Esophagus (tissue), 2 donors: ENCODE data around the gene FBXO31. TPM values are rescaled to one million over a fixed set of nuclear protein-coding genes. Genes with fewer than 3 reads are reported as not detected.

Experiments used
- H3K27ac ChIP-seq, 2 donors: one replicate each; pipeline ENCODE4 v1.5.1; 2013; ENCODE audit warnings: low read depth in 2 of 2, mild to moderate bottlenecking in 2 of 2, inconsistent platforms in 1 of 2, low read length in 1 of 2, moderate library complexity in 1 of 2
- H3K27me3 ChIP-seq, 2 donors: one replicate each; pipeline ENCODE4 v1.6.1; 2013; ENCODE audit warnings: low read length in 2 of 2, control low read depth in 1 of 2, mild to moderate bottlenecking in 1 of 2; ENCODE audit not compliant: insufficient read depth in 2 of 2, control insufficient read depth in 1 of 2
- H3K36me3 ChIP-seq, 2 donors: one replicate each; pipeline ENCODE4 v1.6.1; 2013; ENCODE audit warnings: low read length in 1 of 2; ENCODE audit not compliant: control insufficient read depth in 2 of 2, insufficient read depth in 2 of 2
- H3K4me1 ChIP-seq, 2 donors: one replicate each; pipeline ENCODE4 v1.6.1; 2013; ENCODE audit warnings: low read length in 1 of 2; ENCODE audit not compliant: control insufficient read depth in 2 of 2, insufficient read depth in 2 of 2
- H3K4me3 ChIP-seq, 2 donors: one replicate each; pipeline ENCODE4 v1.5.1; 2013; ENCODE audit warnings: low read length in 2 of 2, mild to moderate bottlenecking in 2 of 2, low read depth in 1 of 2, moderate library complexity in 1 of 2
- H3K9me3 ChIP-seq, 2 donors: one replicate each; pipeline ENCODE4 v1.6.1; 2013; ENCODE audit warnings: mild to moderate bottlenecking in 2 of 2, low read depth in 1 of 2, low read length in 1 of 2, moderate library complexity in 1 of 2; ENCODE audit not compliant: control insufficient read depth in 2 of 2, insufficient read depth in 1 of 2
- WGBS, 2 donors: extraction: QIAGEN DNeasy Blood & Tissue Kit; methylation state at CpG; one replicate each; pipeline ENCODE4 v1.1.7; 2013; 5-methylcytosine and 5-hydroxymethylcytosine counted together
- polyA plus RNA-seq, 2 donors: library from polyadenylated mRNA; stranded (reverse); fragments of 200-250 nt; gene quantifications; one replicate each; pipeline ENCODE4 v1.2.3, GENCODE V29; 2013
- donor health status: healthy with polysubstance abuse.
- donor health status: Bipolar disorder and iron deficiency.

Gene FBXO31
- polyA plus RNA-seq, 2 donors: 10.4 to 12.5 TPM

DNA sequence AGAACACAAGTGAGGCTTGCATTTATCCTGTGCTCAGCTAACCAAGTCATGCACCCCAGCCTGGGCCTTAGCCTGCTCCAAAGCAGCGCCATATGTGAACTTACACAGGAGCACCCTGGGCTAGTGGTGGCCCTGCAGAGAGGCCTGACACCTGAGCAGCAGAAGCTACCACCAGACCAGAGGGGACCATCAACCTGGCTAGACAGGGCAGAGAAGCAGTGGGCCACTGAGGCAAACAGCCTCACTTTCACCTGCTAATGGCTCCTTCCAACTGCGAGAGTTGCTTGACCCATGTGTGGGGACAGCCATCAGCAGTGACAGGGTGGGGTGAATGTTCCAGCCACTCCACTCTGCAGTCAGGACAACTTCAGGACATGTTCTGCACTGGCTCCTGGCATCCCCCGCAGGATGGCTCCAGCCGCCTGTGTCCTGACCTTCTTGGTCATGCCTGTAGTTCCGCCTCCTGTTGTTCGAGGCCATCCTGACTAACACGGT, 63.5 kb downstream of the FBXO31 start:
- H3K27ac ChIP-seq: no peak overlapping the region
- H3K36me3 ChIP-seq: peaks cover 0 to 6% of the 10 kb centered on the region in 2 donors
- H3K9me3 ChIP-seq: no peaks in the 10 kb centered on the region
- H3K4me1 ChIP-seq: peaks cover 0 to 6% of the 10 kb centered on the region in 2 donors
- 80 to 90% methylated on average over 7 of the region's 7 CpGs for WGBS, 2 donors
- no peak overlapping the region for H3K4me3 ChIP-seq
- no peaks in the 10 kb centered on the region for H3K27me3 ChIP-seq

DNA sequence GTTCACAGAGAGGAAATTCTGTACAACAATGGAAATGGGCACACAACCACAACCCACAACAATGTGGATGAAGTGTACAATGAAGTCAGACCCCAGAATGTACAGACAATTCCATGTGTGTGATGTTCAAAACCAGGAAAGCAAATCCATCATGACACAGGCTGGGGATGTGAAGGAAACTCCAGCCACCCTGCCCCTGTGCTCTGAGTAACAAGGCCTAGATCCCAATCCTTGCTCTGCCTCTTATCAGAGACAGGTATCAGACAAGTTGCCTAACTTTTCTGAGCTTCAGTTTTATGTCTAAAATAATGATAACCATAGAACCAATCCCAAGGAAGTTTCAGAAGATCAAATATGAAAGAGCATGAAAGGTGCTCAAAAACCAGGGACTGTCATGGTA, 64.6 kb downstream of the FBXO31 start:
- Histone ChIP-seq H3K4me3 (no peak overlapping the region), H3K27me3 (no peaks in the 10 kb centered on the region), H3K4me1 (peaks cover 0 to 6% of the 10 kb centered on the region in 2 donors), H3K36me3 (peaks cover 0 to 6% of the 10 kb centered on the region in 2 donors), H3K9me3 (no peaks in the 10 kb centered on the region), H3K27ac (no peak overlapping the region)

DNA sequence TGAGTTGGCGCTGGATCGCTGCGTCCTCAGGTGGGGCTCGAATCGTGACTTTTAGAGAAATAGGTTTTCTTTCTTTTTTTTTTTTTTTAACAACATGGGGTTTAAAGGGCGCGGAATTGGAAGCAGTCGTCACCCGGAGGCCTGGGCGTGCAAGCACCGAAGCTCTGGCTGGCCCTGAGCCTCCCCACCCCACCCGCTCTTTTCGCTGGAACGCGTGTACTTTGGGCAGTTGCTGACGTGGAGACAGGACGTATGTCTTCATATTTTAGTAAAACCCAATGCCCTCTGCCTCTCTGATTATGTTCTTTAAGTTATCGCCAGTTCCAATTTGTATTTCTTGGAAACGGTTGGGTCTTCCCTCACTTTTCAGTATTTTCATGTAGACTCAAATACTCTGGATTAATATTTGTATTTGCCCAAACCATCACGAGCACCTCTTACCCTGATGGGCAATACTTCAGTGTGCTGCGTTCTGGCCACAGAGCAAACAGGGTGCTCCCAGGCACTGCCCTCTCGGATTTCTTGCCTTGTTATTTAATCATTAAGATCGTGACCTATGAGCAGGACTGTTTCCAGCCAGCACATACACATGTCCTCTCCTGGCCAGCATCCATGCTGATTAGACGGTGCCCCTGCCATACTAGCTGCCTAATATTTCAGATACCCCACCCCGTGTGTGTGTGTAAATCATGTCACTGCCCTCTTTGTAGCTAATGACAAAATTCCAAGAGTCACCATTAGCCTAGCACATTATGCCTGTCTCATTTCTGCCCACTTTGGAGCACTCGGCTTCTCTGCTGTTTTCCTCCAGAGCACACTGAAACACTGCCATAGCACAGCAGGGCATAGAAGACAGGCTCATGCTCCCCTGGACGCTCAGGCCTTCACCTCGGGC, 65.6 kb downstream of the FBXO31 start:
- 5 to 6% methylated on average over 28 of the region's 28 CpGs for WGBS, 2 donors
- peaks cover 0 to 6% of the 10 kb centered on the region in 2 donors for H3K4me1 ChIP-seq
- H3K9me3 ChIP-seq: no peaks in the 10 kb centered on the region
- H3K27ac ChIP-seq: peak overlapping the region; percentile 87 to 96
- no peaks in the 10 kb centered on the region for H3K27me3 ChIP-seq
- peak overlapping the region; percentile 78 to 85 for H3K4me3 ChIP-seq
- H3K36me3 ChIP-seq: peaks cover 0 to 3% of the 10 kb centered on the region in 2 donors

DNA sequence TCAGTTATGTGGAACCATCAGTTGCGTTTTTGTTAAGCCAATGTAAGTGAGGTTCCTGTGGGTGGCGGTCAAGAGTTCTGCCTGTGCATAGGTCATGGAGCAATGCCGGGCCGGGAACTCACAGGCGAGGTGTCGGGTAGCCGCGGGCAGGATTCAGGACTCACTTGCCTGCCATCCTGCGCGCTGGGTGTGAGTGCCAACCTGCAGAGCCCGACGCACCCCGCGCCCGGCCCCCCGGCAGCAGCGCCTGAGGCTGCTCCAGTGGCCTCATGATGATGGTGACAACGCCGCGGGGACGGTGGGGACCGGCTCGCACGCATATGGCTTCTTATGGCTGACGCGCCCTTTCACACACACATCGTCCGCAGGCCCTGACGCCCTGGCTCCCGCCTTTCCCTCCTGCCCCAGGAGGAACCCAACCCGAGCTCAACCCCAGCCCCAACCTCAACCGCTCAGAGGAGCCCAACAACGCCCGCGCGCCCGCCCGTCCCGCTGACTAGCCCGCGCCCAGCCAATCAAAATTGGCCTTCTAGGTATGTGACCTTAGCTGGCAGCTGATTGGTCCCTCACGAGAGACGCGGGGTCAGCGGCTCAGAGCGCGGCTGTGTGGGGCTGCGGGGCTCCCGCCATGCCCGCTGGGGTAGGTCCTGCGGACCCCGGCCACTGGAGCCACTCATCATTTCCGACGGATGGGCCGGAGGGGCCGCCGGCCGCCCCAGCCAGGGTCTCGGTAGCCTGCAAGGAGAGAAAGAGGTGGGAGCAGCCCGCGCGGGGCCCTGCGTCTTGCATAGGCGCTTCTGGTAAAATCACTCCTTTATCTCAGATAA, 66.4 kb downstream of the FBXO31 start, which contains the start of gene C16orf95:
Gene C16orf95 (minus strand): TSS at position 470 of the 827 bp plus-strand sequence. CDS start 150 bp downstream, at position 320.
- no peaks in the 10 kb centered on the region for H3K36me3 ChIP-seq
- H3K4me3 ChIP-seq: peak within 1 kb of the TSS; percentile 78 to 85
- WGBS, 2 donors: 0% methylated on average over 63 to 64 of the region's 64 CpGs
- H3K4me1 ChIP-seq: peaks cover 0 to 6% of the 10 kb centered on the region in 2 donors
- peak within 1 kb of the TSS; percentile 87 to 98 for H3K27ac ChIP-seq
- H3K9me3 ChIP-seq: no peaks in the 10 kb centered on the region
- H3K27me3 ChIP-seq: no peaks in the 10 kb centered on the region

DNA sequence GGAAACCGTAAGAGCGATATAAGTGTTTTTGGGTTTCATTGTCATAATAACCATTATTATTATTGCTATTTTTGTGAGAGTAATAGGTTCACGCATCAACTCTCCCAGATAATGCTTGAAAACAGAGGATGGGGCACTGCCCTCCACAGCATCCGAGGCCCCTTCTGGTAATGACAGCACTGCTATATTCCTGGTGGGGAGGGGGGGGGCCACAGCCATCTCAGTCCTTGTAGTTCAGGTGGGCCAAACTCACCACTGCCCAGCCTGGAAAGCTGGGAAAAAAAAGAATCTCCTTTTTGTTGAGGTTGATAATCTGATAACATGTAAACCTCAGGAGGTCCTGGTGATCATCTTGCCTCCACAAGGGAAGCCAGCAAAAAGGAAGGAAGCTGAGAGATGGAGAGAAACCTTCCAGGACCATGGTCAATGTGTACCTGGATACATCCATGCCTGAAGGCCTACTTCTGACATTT, 67.1 kb downstream of the FBXO31 start:
- WGBS, 2 donors: 95 to 96% methylated on average over 4 of the region's 4 CpGs
- peaks cover 0 to 6% of the 10 kb centered on the region in 2 donors for H3K4me1 ChIP-seq
- H3K27me3 ChIP-seq: no peaks in the 10 kb centered on the region
- H3K9me3 ChIP-seq: no peaks in the 10 kb centered on the region
- H3K27ac ChIP-seq: peak overlapping the region; percentile 87 to 98
- H3K4me3 ChIP-seq: peak overlapping the region; percentile 78 to 85
- H3K36me3 ChIP-seq: no peaks in the 10 kb centered on the region

DNA sequence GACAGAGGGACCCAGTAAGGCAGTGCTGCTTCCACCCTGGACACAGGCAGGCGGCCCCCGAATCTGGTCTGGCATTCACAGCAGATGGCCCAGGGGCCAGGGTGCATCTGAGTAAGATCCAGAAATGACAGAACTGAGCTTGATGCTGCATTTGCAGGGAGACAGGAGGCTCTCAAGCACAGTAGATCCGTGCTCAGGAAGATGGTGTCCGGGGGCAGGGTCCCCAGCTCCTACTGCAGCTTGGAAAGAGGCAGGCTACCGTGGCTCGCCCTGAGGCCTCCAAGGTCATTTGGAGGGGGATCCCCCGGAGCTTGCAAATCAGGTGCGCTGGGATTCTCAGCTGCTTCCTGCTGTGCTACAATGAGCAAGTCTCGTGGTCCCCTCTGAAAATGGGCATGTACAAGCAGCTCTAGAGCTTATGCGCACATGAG, 68.6 kb downstream of the FBXO31 start:
- peaks cover 0 to 6% of the 10 kb centered on the region in 2 donors for H3K4me1 ChIP-seq
- WGBS, 2 donors: 89% methylated on average over 10 of the region's 10 CpGs
- no peaks in the 10 kb centered on the region for H3K27me3 ChIP-seq
- no peaks in the 10 kb centered on the region for H3K9me3 ChIP-seq
- no peak overlapping the region for H3K27ac ChIP-seq
- no peaks in the 10 kb centered on the region for H3K36me3 ChIP-seq
- H3K4me3 ChIP-seq: no peak overlapping the region

DNA sequence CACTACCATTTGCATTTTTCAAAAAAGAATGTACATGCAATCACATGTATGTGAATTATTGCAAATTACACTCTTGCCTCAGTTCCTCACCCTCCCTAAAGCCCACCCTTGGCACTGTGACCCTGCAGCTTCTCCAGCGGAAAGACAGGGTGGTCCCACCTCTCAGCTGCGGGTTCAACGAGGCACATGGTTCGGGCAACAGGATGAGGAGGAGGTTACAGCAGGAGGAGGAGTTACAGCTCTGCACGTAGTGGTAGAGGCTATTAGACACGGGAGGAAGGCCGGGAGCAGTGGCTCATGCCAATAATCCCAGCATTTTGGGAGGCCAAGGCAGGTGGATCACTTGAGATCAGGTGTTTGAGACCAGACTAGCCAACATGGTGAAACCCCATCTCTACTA, 71.6 kb downstream of the FBXO31 start:
- Histone ChIP-seq H3K4me3 (no peak overlapping the region), H3K36me3 (no peaks in the 10 kb centered on the region), H3K27ac (no peak overlapping the region), H3K4me1 (peaks cover 0 to 2% of the 10 kb centered on the region in 2 donors), H3K27me3 (no peaks in the 10 kb centered on the region), H3K9me3 (no peaks in the 10 kb centered on the region)
- 88% methylated on average over 7 of the region's 7 CpGs for WGBS, 2 donors

DNA sequence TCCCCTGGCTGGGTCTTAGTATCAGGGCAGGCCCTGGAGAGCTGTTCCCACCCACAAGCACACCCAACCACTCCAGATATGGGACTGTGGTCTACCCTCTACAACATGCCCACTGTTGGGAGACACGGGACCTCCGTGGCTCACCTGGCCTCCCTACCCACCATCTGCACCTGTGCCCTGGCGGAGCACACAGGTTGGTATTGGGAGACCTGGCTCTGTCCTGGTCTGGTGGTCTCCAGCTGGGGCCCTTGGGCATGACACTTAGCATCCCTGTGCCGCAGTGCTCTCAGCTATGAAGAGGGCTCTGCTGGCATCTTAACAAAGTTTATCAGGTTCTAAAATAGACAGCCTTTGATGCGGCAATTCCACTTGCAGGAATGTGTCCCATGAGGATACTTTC, 72.2 kb downstream of the FBXO31 start:
- Histone ChIP-seq H3K36me3 (no peaks in the 10 kb centered on the region), H3K4me3 (no peak overlapping the region), H3K9me3 (no peaks in the 10 kb centered on the region), H3K27me3 (no peaks in the 10 kb centered on the region), H3K27ac (no peak overlapping the region), H3K4me1 (peaks cover 0 to 2% of the 10 kb centered on the region in 2 donors)
- 94 to 98% methylated on average over 5 of the region's 5 CpGs for WGBS, 2 donors

DNA sequence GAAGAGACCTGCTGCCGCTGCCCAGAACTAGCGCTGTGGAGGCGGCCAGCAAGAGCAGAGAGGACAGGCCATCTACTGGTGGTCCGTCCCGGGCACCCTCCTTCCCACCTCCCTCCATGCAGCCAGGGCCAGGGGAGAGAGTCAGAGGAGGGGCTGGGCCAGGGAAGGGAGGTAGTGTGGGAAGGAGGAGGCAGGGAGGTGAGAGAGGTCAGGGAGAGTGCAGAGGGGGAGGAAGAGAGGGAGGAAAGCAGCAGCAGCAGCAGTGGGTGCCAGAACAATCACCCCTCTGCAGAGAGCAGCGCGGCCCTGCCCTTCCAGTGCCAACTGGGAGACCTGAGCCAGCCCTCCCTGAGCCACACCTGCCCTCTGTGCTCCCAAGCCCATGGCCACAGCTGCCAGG, 73.0 kb downstream of the FBXO31 start:
- no peak overlapping the region for H3K27ac ChIP-seq

More for the DNA sequence above, 73.0 kb downstream of the FBXO31 start:
- Histone ChIP-seq H3K36me3 (no peaks in the 10 kb centered on the region), H3K9me3 (no peaks in the 10 kb centered on the region), H3K27me3 (no peaks in the 10 kb centered on the region), H3K4me3 (no peak overlapping the region), H3K4me1 (peaks cover 0 to 3% of the 10 kb centered on the region in 2 donors)
- 89 to 91% methylated on average over 7 of the region's 7 CpGs for WGBS, 2 donors
